RWPE1 (cell line): ENCODE data around the gene KDM4B.
"Not testable (repeated sequence)": the region's sequence is repeated elsewhere in the genome, so short reads cannot be mapped to it uniquely, and the experiment has no call there.

ENCODE experiments used
- CTCF ChIA-PET: fragments of 350-600 bp; sonication (Branson Sonifier 250); formaldehyde crosslinking; extraction: SDS; loops from one replicate; lab custom pipeline; 2021; lab: Yijun Ruan, JAX
- POLR2A ChIA-PET: fragments of 400-600 bp; formaldehyde crosslinking; extraction: SDS; loops from one replicate; lab custom pipeline; 2020; ENCODE audit warnings: antibody characterized with exemption; ENCODE audit not compliant: low non-redundant PET; lab: Yijun Ruan, JAX
- DNase-seq: peaks from one replicate; pipeline ENCODE4 v3.0.0; 2012; ENCODE audit warnings: low spot score
- H3K27ac ChIP-seq: fragments of 450-650 bp; 2 replicates; pipeline ENCODE4 v1.5.1; 2017
- TF ChIP-seq, protein P1 (sequence below): fragments of 450-650 bp; conservative IDR thresholded peaks from 2 replicates; pipeline ENCODE4 v1.5.1; 2017; ENCODE audit warnings: low read depth, mild to moderate bottlenecking

KDM4B gene

GRCh38 chr19:4933528-4933927, 35.4 kb upstream of the KDM4B start:
- DNase-seq, result no peak
- H3K27ac ChIP-seq, result peak overlapping the region; percentile 72
- CTCF ChIA-PET, result no interaction called here
- POLR2A ChIA-PET, result no interaction called here
- TF ChIP-seq, protein P1, sequence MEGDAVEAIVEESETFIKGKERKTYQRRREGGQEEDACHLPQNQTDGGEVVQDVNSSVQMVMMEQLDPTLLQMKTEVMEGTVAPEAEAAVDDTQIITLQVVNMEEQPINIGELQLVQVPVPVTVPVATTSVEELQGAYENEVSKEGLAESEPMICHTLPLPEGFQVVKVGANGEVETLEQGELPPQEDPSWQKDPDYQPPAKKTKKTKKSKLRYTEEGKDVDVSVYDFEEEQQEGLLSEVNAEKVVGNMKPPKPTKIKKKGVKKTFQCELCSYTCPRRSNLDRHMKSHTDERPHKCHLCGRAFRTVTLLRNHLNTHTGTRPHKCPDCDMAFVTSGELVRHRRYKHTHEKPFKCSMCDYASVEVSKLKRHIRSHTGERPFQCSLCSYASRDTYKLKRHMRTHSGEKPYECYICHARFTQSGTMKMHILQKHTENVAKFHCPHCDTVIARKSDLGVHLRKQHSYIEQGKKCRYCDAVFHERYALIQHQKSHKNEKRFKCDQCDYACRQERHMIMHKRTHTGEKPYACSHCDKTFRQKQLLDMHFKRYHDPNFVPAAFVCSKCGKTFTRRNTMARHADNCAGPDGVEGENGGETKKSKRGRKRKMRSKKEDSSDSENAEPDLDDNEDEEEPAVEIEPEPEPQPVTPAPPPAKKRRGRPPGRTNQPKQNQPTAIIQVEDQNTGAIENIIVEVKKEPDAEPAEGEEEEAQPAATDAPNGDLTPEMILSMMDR, result no peak

DNA sequence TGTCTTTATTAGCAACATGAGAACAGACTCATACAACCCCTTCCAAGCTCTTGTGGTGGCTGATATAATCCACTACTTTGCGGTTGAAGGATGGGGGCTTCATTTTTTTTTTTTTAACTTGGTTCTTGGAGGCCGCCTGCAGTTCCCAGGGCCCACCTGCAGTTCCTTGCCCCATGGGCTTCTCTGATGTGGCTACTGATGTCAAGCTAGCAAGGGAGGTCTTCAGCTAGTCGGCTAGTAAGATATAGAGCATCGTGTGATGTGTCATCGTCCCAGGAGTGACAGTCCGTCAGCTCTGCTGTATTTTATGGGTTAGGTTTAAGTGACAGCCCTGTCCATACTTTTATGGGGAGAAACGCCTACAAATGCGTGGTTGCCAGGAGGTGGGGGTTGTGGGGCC, 33.5 kb upstream of the KDM4B start:
- CTCF ChIA-PET, result no interaction called here
- no peak for DNase-seq
- peak overlapping the region; percentile 72 for H3K27ac ChIP-seq
- TF ChIP-seq, protein P1, result no peak
- POLR2A ChIA-PET, result no interaction called here

- ChIA-PET CTCF (no interaction called here), POLR2A (no interaction called here)
- H3K27ac ChIP-seq, result 0 out of 2 replicates have a peak overlapping the region, but pooled peaks have one; percentile 28
- TF ChIP-seq, protein P1, result no peak
- DNase-seq, result no peak
Measured at GRCh38 chr19:4937060-4937459, 31.9 kb upstream of the KDM4B start.

DNA sequence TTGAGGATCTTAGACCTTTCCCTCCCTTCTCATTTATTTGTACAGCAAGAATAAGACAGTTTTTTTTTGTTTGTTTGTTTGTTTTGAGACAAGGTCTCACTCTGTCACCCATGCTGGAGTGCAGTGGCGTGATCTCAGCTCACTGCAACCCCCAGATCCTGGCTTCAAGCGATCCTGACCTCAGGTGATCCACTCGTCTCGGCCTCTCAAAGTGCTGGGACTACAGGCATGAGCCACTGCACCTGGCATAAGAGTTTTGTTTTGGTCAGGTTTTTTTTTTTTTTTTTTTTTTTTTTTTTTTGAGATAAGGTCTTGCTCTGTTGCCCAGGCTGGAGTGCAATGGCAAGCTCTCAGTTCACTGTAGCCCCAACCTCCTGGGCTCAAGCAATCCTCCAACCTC, 30.5 kb upstream of the KDM4B start:
- H3K27ac ChIP-seq, result peak overlapping the region; percentile 23; the same call in 1 of the 2 replicates
- POLR2A ChIA-PET, DNase-seq: not testable (repeated sequence)
- CTCF ChIA-PET, result interaction anchor here (0.8 to 1.2 kb wide), 2 partner anchors 79 to 168 kb away, joined by 3 read pairs; no protein-coding TSS in a partner anchor

DNA sequence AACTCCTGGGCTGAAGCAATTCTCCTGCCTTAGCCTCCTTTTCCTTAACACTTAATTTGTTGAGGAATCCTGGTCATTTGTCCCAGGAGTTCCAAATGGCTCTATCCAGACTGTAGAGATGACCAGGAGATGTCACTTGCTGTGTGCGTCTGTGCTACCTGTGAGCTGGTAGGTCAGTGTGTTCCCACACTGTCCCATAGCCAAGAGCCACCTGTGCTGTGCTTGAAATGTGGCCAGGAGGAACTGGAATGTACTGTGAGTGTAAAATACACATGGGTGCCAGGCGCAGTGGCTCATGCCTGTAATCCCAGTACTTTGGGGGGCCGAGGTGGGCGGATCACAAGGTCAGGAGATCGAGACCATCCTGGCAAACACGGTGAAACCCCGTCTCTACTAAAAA, 29.4 kb upstream of the KDM4B start:
- DNase-seq, result no peak
- CTCF ChIA-PET, result no interaction called here
- 0 out of 2 replicates have a peak overlapping the region, but pooled peaks have one; percentile 23 for H3K27ac ChIP-seq
- POLR2A ChIA-PET, result no interaction called here
- TF ChIP-seq, protein P1, result no peak

- DNase-seq, POLR2A ChIA-PET, CTCF ChIA-PET: not testable (repeated sequence)
- H3K27ac ChIP-seq, result peak overlapping the region; percentile 17; the same call in 1 of the 2 replicates
Measured at GRCh38 chr19:4941638-4942169, 27.2 kb upstream of the KDM4B start.

GRCh38 chr19:4950650-4951049, 18.3 kb upstream of the KDM4B start:
- DNase-seq, CTCF ChIA-PET: not testable (repeated sequence)
- peak overlapping the region; percentile 30; the same call in 1 of the 2 replicates for H3K27ac ChIP-seq
- POLR2A ChIA-PET, result interaction anchor here (0.7 kb wide), 1 partner anchor 62 kb away, joined by 4 read pairs; no protein-coding TSS in a partner anchor

GRCh38 chr19:4951656-4952055, 17.3 kb upstream of the KDM4B start:
- TF ChIP-seq, protein P1, result no peak
- no peak overlapping the region; the same call in 1 of the 2 replicates for H3K27ac ChIP-seq
- no peak for DNase-seq
- ChIA-PET POLR2A (no interaction called here), CTCF (no interaction called here)
